ENCODE measurements around the gene PNPLA1.

The PNPLA1 gene, protein sequence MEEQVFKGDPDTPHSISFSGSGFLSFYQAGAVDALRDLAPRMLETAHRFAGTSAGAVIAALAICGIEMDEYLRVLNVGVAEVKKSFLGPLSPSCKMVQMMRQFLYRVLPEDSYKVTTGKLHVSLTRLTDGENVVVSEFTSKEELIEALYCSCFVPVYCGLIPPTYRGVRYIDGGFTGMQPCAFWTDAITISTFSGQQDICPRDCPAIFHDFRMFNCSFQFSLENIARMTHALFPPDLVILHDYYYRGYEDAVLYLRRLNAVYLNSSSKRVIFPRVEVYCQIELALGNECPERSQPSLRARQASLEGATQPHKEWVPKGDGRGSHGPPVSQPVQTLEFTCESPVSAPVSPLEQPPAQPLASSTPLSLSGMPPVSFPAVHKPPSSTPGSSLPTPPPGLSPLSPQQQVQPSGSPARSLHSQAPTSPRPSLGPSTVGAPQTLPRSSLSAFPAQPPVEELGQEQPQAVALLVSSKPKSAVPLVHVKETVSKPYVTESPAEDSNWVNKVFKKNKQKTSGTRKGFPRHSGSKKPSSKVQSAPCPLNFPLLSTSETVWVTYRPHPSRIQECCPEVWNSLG

DNA sequence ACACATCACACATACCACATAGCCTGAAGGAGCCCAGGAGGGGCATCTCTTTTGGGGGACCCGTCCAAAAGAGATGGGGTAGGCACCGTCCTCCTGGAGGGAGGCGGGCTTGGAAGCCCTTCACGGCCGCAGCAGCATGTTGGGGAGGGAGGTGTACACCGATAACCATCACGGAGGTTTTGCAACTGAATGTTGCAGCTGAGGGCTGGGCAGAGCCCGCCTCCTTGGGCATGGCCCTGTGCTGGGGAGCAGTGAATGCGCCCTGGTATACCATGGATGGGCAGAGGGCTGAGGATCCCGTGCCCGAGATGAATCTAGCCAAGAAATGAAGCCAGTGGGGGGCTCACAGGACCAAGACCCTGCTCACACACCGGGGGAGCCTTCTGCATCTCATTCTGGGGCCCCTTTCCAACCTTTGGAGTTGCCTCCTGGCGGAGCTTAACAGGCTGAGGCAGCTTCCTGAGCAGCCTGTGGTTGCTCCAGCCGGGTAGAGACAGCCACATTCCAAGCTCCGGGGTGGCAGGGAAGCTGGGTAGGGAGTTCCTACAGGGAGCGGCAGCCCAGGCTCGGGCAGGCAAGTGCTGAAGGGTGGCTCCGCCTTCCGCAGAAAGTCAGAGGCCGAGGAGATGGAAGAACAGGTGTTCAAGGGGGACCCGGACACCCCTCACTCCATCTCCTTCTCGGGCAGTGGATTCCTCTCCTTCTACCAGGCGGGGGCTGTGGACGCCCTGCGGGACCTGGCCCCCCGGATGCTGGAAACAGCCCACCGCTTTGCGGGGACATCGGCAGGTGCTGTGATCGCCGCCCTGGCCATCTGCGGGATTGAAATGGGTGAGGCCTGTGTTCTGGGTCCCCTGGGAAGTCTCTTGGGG lies at the start of gene PNPLA1:
TSS of gene PNPLA1 (plus strand) at position 227 of the 872 bp plus-strand sequence. CDS start at position 627, 400 bp downstream.
- DNase-seq = no peak

DNA sequence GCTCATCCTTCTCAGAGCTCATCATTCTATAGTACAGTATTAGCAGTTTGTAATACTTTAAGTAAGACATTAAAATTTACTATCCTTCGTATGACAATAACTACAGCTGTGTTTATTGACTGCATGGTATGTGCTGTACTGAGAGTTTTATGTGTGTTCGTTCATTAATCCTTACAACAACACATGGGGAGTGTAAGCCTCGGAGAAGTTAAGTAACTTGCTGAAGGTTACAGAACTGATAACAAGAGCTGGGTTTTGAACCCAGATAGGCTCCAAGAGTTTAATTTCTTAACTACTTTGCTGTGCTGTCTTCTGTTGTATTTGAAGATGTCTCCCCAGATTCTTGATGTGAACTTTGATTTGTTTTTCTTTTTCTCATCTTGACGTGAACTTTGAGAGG lies 49.6 kb upstream of the PNPLA1 start:
- no peak for DNase-seq

DNA sequence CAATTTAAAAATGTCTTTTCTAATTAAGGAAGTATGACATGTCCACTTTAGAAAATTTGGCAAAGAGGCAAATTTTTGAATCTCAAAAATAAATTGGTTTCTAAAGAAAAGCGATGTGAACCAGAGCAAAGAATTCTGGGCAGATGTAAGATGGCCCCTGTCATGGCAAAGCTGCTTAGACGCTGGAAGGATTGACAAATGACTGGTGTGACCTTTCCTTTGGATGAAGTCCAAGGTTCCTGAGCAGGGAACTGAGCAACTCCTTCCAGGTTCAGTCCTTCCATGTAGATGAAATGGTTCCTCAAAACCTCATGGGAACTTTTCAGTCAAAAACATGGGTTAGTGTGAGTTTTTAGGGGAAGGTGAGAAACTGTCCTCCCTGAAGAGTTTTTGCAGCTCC lies 48.2 kb upstream of the PNPLA1 start:
- no peak for DNase-seq

DNA sequence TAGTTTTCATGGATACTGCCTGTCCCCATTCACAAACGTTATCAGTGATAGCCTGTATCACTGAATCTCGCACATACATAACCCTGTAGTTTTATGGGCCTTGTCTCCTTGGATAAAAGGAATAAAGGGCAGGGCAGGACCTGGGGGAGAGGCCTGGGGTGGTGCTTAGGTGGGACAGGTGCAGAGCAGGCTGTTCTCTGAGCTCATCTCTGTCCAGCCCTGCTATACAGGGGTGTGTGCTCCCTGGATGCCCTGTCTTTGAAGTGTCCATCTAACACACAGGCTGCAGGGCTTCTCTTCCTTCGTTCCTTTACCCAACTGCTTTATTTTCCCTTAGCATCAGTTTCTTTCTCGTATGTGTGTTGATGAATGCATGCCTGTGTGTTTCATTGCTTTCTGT lies 46.9 kb upstream of the PNPLA1 start:
- DNase-seq = no peak

DNA sequence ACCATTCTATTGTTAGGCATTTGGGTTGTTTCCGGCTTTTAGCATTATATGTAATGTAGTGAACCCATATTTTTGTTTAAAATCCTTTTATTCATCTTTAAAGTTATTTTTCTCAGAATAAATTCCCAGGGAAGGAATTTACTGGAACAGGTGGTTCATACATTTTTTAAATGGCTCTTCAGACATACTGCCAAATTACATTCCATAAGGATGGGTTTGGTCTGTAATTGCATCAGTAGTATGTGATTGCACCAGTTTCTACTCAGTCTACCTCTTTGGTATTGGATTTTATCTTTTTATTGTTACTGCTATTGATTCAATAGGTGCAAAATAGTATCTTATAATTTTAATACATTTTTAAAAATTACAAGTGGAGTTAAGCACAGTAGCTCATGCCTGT lies 46.2 kb upstream of the PNPLA1 start:
- no peak for DNase-seq

DNA sequence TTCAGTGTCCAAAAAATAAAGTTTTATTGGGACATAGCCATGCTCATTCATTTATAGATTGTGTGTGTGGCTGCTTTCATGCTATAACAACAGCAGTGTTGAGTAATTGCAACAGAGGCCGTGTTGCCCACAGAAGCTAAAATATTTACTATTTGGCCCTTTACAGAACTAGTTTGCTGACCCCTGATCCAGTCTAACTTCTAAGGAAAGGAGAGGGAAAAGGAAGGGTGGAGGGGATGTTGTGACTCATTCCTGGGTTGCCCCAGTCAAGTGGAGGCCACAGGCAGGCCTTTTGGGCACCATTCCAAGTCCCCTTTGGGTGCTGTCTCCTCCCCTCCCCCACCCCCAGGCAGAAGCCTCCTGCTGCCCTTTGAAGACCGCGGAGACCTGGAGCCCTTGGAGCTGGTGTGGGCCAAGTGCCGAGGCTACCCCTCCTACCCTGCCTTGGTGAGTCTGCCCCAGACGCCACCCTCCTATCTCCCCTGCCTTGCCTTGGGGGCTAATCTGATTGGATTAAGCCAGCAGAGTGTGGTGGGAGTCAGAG lies 44.9 kb upstream of the PNPLA1 start:
- DNase-seq = no peak

DNA sequence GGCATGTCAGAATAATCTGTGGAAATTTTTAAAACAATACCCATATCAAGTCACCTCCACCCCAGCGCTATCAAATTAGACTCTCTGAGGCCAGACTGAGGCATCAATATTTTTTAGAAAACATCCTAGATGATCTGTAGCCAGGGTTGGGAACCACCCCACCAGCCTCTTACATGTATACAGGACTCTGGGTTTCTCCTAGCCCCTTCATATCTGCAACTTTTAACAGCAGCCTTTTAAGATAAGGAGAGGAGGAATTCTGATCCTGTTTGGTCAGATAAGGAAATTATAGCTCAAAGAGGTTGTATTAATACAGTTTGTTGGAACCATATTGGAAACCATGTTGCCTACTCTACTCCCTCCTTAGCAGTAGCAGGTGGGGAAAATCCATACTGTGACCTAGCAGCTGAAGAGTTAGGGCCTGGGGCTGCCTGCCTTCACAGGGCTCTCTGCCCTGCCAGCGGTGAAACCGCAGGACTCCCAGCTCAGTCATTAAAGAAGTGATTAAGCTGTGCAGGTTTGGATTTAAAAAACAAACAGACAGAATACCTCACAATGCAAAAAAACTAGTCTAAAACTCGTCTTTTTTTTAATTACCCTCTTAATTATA lies 43.3 kb upstream of the PNPLA1 start:
- DNase-seq = no peak

DNA sequence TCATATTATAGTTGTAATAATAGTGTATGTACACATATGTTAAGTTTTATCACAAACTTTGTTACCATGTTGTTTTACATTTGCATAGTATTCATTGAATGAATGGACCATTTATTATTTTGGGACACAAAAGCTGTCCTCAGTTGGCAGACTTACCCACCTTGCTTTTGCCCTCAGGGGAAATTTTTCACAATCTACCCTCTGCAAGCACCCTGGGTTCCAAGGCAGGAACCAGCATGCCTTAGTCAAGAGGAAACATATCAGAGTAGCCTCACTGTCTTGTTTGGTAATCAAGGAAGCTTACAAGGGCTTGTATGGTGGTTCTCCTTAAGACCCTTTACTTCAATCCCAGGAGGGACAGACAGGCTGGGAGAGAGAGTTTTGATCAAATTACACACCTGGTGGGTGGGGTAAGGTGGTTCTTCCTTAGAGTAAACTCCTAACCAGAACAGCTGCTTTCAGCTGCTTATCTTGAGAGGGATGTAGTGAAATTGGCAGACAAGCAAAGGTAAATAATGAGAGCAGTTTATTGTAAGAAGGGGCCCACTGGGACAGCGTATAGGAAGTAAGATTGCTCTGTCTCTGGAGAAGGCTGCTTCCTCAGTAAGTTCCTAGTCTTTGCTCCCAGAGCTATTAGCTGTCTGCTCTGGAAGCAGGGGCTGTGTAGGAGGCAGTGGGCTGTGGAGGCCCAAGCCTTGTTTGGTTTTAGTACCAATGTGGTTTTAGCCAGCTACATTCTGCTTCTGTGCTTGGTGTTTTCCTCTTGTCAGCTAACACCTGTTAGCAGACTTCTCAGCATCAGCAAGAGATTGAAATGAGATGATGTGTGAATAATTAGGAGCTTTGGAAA lies 42.3 kb upstream of the PNPLA1 start:
- no peak for DNase-seq

DNA sequence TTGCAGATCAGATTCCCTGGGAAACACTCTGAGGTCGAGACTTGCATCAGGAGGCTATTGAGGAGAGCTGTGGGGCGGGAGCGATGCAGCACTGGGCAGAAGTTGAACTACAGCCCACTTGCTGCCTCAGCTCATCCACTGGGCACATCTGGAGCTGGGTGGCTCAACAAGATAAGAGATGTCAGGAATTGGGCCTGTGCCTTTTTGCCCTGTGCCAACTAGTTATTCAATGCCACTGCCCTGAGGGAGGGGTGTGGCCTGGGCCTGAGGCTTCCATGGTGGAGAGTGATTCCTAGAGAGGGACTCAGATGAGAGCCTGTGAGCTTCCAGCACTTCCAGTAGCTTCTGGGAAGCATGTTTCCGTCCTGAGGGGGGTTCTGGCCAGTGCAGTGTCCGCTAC lies 40.6 kb upstream of the PNPLA1 start:
- no peak for DNase-seq

DNA sequence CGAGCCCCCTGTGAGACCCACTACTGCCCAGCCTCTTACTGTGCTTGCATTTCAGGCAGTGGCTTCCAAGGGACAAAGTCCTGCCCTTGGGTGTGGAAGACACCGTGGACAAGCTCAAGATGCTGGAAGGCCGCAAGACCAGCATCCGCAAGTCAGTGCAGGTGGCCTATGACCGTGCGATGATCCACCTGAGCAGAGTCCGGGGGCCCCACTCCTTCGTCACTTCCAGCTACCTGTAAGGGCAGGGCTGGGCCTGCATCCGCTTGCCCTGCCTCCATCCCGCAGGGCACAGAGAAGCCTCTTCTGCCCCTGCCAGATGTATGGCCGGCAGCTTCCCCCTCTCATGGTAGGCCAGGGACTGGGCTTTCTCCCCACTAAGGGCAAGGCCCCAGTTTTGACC lies 39.5 kb upstream of the PNPLA1 start:
- DNase-seq = no peak

DNA sequence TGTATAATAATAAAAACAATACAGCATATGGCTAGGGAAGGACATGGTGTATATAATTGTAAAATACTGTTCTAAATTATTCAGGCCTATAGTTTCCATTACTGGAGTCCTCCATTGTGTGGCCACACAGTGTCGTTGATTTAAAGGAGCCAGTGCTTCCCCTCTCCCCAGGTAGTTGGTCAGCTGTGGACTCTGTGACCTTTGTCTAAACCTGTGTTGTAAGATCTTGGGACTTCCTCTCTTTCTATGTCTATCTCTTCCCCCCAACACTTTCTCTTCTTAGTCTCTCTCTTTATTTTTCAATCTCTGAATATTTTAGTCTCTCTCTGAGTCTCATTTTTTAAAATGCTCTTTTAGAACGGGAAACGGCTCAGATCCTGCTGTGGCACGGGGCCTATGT lies 37.7 kb upstream of the PNPLA1 start:
- DNase-seq = no peak

DNA sequence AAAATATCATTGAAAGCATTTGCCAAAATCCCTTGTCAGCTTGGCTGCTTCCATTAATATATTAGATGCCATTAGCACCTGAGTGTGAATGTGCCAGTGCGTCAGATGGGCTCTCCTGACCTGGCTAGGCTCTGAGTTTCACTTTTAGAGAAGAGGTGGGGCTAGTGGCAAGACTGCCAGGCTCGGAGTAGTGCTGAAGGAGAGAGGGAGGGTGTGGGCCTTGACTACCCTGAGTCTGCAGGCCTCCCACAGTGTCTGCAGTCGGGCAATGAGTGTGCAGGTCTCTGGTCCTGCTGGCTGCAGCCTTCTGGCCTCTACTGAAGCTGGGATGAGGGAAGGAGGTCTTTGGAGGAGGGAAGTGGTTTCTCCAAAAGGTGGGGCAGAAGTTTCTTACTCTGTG lies 34.6 kb upstream of the PNPLA1 start:
- no peak for DNase-seq

DNA sequence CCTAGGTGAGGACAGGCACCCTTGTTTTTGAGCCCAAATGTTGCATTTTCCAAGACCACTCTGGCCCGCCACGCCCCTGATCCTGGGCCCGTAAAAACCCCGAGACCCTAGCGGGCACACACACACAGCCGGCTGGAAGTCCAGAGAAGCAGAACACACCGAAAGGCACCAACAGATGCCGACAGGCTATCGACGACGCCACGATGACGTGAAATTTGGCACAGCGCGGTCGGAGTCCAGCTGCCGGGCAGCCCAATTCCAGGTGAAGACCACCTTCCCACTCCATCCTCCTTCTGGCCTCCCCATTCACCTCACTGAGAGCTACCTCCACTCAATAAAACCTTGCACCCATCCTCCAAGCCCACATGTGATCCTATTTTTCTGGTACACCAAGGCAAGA lies 34.0 kb upstream of the PNPLA1 start:
- no peak for DNase-seq

DNA sequence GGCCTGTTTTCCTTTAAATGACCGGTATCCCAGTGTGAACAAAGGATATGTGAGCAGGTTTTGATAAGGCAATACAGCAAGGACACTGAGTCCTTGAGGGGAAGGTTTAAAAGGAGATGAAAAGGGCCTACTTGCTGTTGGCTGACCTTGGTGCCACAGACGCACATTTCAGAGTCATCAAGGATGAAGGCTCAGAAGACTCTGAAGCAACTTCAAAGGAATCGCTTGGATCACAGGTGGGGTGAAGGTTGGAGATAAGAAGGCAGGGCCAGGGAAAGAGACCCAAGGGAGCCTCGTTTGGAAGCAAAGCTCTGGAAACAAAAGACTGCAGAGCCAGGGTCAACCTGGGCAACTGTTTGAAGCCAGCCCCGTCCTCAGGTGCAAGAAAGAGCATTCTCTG lies 30.1 kb upstream of the PNPLA1 start:
- no peak for DNase-seq

DNA sequence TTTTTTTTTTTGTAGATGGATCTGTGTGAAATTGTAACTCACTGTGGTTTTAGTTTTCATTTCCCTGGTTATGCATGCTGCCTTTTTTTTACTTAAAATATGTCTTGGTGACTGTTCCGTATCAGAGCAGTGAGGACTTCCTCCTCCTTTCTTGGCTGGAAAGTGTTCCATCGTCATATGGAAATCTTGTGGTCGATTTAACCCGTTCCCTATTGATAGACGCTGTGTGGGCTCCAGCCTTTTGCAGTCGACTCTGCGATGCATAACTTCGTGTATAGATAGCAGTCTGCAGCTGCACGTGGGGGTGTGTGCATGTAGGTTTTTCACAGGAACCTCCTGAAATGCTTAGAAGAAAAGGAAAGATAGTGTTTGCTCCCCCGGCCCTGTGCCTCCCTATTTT lies 28.1 kb upstream of the PNPLA1 start:
- DNase-seq = no peak

DNA sequence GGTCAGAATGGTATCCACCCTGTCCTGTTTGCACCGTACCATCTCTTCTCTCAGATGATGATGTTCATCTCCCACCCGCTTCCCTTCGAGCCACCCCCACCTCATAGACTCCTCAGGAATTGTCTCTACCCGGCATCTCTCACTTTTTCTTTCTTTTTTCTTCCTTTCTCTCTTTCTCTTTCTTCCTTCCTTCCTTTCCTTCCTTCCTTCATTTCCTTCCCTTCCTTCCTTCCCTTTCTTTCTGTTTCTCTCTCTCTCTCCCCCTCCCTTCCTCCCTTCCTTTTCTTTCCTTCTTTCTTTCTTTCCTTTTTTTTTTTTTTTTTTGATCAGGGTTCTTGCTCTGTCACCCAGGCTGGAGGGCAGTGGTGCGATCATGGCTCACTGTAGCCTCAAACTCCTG lies 27.7 kb upstream of the PNPLA1 start:
- no peak for DNase-seq

DNA sequence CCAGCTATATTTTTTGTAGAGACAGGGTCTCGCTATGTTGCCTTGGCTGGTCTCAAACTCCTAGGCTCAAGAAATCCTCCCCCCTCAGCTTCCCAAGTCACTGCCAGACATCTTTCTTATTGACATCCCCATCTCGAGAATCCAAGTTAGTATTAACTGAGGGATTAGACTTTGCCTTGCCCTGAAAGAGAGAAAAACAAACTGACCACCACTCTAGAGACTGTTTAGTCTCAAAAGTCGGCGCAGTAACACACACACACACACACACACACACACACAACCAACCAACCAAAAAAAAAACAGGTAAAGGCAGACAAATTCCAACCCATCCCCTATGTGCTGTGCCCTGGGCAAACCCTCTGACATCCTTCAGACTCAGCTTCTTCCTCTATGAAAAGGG lies 27.2 kb upstream of the PNPLA1 start:
- no peak for DNase-seq

DNA sequence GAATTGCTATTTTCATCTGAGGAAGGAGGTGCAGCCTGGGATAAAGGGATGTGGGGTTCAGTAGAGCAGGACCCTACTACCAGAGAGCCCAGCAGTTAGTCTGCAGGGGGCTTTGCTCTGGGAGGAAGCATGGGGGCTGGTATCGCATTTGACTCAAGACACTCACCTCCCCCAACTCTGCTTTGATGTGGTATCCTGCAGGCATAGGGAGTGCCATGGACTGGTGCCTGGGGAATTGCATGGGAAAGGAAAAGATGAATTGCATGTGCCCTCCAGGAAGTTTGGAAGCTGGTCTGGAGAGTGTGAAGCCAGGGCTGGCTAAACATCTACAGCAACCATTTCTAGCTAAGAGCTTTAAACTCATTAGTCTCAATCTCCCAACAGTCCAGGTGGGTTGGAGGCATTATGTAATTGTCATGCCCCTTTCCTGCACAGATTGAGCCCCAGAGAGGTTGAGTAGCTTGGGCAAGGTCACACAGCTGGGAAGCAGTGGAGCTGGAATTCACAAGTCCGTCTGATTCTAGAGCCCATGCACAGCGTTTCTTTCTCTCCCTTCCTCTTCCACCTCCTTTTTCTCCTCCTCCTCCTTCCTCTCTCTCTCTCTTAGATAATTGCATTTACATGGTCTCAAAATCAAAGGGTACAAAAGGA lies 26.2 kb upstream of the PNPLA1 start:
- no peak for DNase-seq

DNA sequence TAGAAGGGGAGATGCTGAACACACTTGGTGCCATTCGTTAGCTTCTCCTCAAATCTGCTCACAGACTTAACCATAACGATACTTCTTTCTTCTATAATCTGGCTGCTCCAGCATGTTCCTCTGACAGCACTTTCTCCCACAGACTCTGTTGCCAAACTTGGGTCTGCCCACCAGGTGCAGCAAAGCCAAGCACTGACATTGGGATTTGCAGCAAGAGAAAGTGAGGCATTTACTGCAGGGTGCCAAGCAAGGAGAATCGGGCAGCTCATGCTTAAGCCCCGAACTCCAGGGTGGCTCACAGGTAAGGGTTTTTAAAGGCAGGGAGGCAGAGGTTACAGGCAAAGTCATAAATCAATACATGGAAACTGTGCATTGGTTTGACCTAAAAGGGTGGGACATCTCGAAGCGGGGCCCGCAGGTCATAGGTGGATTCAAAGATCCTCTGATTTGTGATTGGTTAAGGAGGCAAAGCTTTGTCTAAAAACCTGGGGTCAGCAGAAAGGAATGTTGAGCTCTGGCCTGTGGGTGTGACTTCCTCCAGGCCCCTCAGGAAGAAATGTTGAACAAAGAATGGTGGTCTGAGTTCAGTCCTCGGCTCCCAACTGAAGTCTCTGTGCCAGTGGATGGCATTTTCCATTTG lies 25.1 kb upstream of the PNPLA1 start:
- no peak for DNase-seq

DNA sequence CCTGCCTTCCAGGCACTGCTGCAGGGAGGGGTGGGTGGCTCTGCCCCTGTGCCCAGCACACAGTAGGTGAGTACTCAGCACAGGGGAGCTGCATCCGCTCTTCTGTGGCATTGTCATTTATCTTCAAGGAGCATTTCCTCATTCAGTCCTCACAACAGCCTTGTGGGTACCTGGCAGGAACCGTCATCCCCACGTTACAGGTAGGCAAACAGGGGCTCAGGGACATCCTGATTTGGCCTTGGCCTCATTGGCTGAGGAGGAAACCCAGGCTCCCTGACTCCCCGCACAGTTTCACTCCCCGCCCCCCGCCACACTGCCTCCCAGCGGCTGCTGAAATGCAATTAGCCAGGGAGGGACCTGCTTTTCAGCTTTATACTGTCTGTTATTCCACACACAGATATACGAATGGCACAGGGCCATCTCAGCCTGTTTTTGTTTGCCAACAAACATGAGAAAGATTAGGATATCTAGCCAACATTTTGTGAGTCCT lies 24.2 kb upstream of the PNPLA1 start:
- no peak for DNase-seq
